Measurements from ENCODE around the gene PRKCH. TPM values are rescaled to one million over a fixed set of nuclear protein-coding genes. Genes with fewer than 3 reads are reported as not detected.
A peak's percentile ranks its signal among the peaks of the same experiment; 100 is the strongest.

The PRKCH gene
- polyA plus RNA-seq, 2 of the 4 experiments (the other 2 are of a cell fraction) = 10.0 to 10.2 TPM

DNA sequence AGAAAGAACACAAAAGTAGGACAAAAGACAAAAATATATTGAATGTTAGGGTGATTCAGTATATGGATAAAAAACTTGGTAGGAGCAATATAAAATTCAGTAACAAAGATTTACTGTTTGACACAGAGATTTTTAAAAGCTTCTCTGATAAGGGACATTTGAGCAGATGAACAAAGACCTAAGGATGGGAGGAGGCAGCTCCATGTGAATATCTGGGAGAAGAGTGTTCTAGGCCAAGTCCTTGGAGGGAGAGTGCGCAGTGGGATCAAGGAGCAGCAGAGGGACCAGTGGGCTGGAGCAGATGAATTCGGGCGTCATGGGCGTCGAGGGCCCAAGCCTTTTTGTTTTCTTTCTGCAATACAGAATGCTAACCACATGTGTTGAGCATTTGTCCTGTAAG, 174.4 kb downstream of the PRKCH start (continued):
- TF ChIP-seq KDM5A (IDR thresholded peaks at IDR 0.05) = no peak
- no peak for TF ChIP-seq CBX2 (IDR thresholded peaks at IDR 0.05; ENCODE audit: borderline replicate concordance, low read depth)
- no peak for TF ChIP-seq MAZ (IDR thresholded peaks at IDR 0.05; ENCODE audit: borderline replicate concordance, low read depth, low read length)
- TF ChIP-seq SREBF2 (IDR thresholded peaks at IDR 0.05) = no peak
- no peak for TF ChIP-seq HOXB5 (CRISPR knock-in tag; IDR thresholded peaks at IDR 0.05)
- no peak for TF ChIP-seq BHLHE40 (IDR thresholded peaks at IDR 0.05; ENCODE audit: low read depth, low read length)

DNA sequence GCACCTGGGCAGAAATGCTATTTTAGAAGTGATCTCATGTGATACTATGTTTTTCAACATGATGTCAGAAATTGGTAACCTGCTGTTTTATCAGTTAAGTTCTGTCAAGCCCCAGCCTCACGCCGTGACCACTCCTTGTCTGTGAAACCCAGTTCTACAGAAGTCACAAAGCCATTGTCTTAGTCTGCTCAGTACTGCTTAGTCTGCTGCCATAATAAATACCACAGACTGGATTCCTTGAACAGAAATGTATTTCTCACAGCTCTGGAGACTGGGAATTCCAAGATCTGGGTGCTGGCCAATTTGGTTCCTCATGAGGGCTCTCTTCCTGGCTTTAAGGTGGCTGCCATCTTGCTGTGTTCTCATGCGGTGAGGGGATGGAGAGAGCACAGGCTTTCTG, 176.9 kb downstream of the PRKCH start:
- FAIRE-seq (no peak), ATAC-seq (no peak; a peak in 1 of 6 replicates)

DNA sequence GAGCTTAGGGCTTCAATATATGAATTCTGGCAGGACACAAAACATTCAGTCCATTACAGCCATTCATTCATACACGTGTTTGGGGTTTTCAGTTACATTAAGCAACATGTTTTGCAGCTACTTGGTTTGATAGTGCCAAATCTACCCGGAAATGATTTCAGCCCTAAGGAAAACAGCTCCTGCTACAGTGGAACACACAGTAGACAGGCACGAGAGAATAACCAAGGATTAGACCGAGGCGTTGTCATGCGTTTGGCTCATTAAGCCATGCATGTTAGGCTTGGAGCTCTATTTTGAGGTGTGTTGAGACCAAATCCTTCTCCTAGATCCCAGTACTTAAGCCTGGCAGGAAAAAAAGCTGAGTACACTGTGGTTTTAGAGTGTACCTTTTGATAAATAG, 177.4 kb downstream of the PRKCH start:
- Histone ChIP-seq H3K4me2 (no peak overlapping the region), H3K4me3 (no peak overlapping the region), H3K9me3 (no peaks in the 10 kb centered on the region), H3K4me1 (peaks cover 16% of the 10 kb centered on the region), H3K27ac (peak overlapping the region; percentile 28 to 63; a peak in 3 of 6 replicates)
- WGBS (ENCODE audit: missing lambda C conversion rate) = 85% methylated on average over 6 of the region's 6 CpGs
- ChIA-PET POLR2A (no interaction called here), CTCF (interaction anchor here (1.2 kb wide), 1 partner anchor 13 kb away, joined by 3 read pairs; no protein-coding TSS in a partner anchor)
- DNase-seq (ENCODE audit: low read depth in 1 of 2, low spot score in 1 of 2) (no peak), ATAC-seq (no peak), FAIRE-seq (no peak)
- no peak for TF ChIP-seq JUNB (IDR thresholded peaks at IDR 0.05)
- no peak for TF ChIP-seq NFE2L2 (conservative IDR thresholded peaks at IDR 0.05; ENCODE audit: low read length)
- TF ChIP-seq, protein P1, sequence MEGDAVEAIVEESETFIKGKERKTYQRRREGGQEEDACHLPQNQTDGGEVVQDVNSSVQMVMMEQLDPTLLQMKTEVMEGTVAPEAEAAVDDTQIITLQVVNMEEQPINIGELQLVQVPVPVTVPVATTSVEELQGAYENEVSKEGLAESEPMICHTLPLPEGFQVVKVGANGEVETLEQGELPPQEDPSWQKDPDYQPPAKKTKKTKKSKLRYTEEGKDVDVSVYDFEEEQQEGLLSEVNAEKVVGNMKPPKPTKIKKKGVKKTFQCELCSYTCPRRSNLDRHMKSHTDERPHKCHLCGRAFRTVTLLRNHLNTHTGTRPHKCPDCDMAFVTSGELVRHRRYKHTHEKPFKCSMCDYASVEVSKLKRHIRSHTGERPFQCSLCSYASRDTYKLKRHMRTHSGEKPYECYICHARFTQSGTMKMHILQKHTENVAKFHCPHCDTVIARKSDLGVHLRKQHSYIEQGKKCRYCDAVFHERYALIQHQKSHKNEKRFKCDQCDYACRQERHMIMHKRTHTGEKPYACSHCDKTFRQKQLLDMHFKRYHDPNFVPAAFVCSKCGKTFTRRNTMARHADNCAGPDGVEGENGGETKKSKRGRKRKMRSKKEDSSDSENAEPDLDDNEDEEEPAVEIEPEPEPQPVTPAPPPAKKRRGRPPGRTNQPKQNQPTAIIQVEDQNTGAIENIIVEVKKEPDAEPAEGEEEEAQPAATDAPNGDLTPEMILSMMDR (IDR thresholded peaks at IDR 0.05) = no peak
- TF ChIP-seq POLR2AphosphoS2 (conservative IDR thresholded peaks at IDR 0.05; ENCODE audit: low read length) = no peak
- TF ChIP-seq ZSCAN20 (CRISPR knock-in tag; IDR thresholded peaks at IDR 0.05) = no peak
- TF ChIP-seq KDM5A (IDR thresholded peaks at IDR 0.05) = no peak
- no peak for TF ChIP-seq MAFK (IDR thresholded peaks at IDR 0.05; ENCODE audit: partially characterized antibody)
- TF ChIP-seq TP53 (CRISPR knock-in tag; IDR thresholded peaks at IDR 0.05) = no peak
- TF ChIP-seq ZFP36 (IDR thresholded peaks at IDR 0.05; ENCODE audit: borderline replicate concordance, partially characterized antibody) = no peak
- no peak for TF ChIP-seq FOSL2 (IDR thresholded peaks at IDR 0.05)
- no peak for TF ChIP-seq FOSL2 (CRISPR knock-in tag; IDR thresholded peaks at IDR 0.05)
- no peak for TF ChIP-seq JUN (IDR thresholded peaks at IDR 0.05)
- TF ChIP-seq MYC (IDR thresholded peaks at IDR 0.05; ENCODE audit: borderline replicate concordance, low read length) = no peak
- no peak for TF ChIP-seq NPAS2 (CRISPR knock-in tag; IDR thresholded peaks at IDR 0.05; ENCODE audit: borderline replicate concordance)
- TF ChIP-seq ESRRA (IDR thresholded peaks at IDR 0.05; ENCODE audit: borderline replicate concordance, low read length) = no peak
- TF ChIP-seq RNF2 (IDR thresholded peaks at IDR 0.05; ENCODE audit: borderline replicate concordance, low read depth) = no peak
- TF ChIP-seq HOXB13 (CRISPR knock-in tag; IDR thresholded peaks at IDR 0.05; ENCODE audit: low read depth) = no peak
- TF ChIP-seq, protein P2, sequence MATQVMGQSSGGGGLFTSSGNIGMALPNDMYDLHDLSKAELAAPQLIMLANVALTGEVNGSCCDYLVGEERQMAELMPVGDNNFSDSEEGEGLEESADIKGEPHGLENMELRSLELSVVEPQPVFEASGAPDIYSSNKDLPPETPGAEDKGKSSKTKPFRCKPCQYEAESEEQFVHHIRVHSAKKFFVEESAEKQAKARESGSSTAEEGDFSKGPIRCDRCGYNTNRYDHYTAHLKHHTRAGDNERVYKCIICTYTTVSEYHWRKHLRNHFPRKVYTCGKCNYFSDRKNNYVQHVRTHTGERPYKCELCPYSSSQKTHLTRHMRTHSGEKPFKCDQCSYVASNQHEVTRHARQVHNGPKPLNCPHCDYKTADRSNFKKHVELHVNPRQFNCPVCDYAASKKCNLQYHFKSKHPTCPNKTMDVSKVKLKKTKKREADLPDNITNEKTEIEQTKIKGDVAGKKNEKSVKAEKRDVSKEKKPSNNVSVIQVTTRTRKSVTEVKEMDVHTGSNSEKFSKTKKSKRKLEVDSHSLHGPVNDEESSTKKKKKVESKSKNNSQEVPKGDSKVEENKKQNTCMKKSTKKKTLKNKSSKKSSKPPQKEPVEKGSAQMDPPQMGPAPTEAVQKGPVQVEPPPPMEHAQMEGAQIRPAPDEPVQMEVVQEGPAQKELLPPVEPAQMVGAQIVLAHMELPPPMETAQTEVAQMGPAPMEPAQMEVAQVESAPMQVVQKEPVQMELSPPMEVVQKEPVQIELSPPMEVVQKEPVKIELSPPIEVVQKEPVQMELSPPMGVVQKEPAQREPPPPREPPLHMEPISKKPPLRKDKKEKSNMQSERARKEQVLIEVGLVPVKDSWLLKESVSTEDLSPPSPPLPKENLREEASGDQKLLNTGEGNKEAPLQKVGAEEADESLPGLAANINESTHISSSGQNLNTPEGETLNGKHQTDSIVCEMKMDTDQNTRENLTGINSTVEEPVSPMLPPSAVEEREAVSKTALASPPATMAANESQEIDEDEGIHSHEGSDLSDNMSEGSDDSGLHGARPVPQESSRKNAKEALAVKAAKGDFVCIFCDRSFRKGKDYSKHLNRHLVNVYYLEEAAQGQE (IDR thresholded peaks at IDR 0.05) = no peak
- TF ChIP-seq, protein P3, sequence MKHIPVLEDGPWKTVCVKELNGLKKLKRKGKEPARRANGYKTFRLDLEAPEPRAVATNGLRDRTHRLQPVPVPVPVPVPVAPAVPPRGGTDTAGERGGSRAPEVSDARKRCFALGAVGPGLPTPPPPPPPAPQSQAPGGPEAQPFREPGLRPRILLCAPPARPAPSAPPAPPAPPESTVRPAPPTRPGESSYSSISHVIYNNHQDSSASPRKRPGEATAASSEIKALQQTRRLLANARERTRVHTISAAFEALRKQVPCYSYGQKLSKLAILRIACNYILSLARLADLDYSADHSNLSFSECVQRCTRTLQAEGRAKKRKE (CRISPR knock-in tag; IDR thresholded peaks at IDR 0.05; ENCODE audit: low read depth) = no peak
- TF ChIP-seq BHLHE40 (IDR thresholded peaks at IDR 0.05; ENCODE audit: low read depth, low read length) = no peak

More for the DNA sequence above, 176.9 kb downstream of the PRKCH start:
- ChIA-PET POLR2A (no interaction called here), CTCF (interaction anchor here (1.2 kb wide), 1 partner anchor 14 kb away, joined by 3 read pairs; no protein-coding TSS in a partner anchor)
- H3K9me3 ChIP-seq = no peaks in the 10 kb centered on the region
- no peak for DNase-seq (ENCODE audit: low read depth in 1 of 2, low spot score in 1 of 2)
- no peak overlapping the region for H3K4me2 ChIP-seq
- peak overlapping the region; percentile 28 to 63; a peak in 3 of 6 replicates for H3K27ac ChIP-seq
- TF ChIP-seq, protein P4, sequence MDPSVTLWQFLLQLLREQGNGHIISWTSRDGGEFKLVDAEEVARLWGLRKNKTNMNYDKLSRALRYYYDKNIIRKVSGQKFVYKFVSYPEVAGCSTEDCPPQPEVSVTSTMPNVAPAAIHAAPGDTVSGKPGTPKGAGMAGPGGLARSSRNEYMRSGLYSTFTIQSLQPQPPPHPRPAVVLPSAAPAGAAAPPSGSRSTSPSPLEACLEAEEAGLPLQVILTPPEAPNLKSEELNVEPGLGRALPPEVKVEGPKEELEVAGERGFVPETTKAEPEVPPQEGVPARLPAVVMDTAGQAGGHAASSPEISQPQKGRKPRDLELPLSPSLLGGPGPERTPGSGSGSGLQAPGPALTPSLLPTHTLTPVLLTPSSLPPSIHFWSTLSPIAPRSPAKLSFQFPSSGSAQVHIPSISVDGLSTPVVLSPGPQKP (IDR thresholded peaks at IDR 0.05; ENCODE audit: low read depth, low read length) = no peak
- no peak for TF ChIP-seq NR3C1 (IDR thresholded peaks at IDR 0.05)
- no peak for TF ChIP-seq KDM1A (IDR thresholded peaks at IDR 0.05; ENCODE audit: low read depth)
- no peak for TF ChIP-seq EP300 (IDR thresholded peaks at IDR 0.05)
- no peak for TF ChIP-seq NFE2L2 (conservative IDR thresholded peaks at IDR 0.05; ENCODE audit: low read length)
- TF ChIP-seq GATA3 (IDR thresholded peaks at IDR 0.05; ENCODE audit: borderline replicate concordance) = no peak
- TF ChIP-seq HOXB13 (CRISPR knock-in tag; IDR thresholded peaks at IDR 0.05; ENCODE audit: low read depth) = no peak
- TF ChIP-seq HOXB5 (CRISPR knock-in tag; IDR thresholded peaks at IDR 0.05) = no peak
- no peak for TF ChIP-seq FOSB (CRISPR knock-in tag; IDR thresholded peaks at IDR 0.05)
- TF ChIP-seq KDM5A (IDR thresholded peaks at IDR 0.05) = no peak
- TF ChIP-seq MAZ (IDR thresholded peaks at IDR 0.05; ENCODE audit: borderline replicate concordance, low read depth, low read length) = no peak
- no peak for TF ChIP-seq JUN (IDR thresholded peaks at IDR 0.05)
- no peak for TF ChIP-seq ZFP36 (IDR thresholded peaks at IDR 0.05; ENCODE audit: borderline replicate concordance, partially characterized antibody)
- no peak for TF ChIP-seq CHD4 (IDR thresholded peaks at IDR 0.05; ENCODE audit: borderline replicate concordance)
- TF ChIP-seq FOXS1 (CRISPR knock-in tag; IDR thresholded peaks at IDR 0.05) = no peak
- no peak for TF ChIP-seq TP53 (CRISPR knock-in tag; IDR thresholded peaks at IDR 0.05)
- H3K4me3 ChIP-seq = no peak overlapping the region
- H3K4me1 ChIP-seq = peaks cover 17% of the 10 kb centered on the region
- 77% methylated on average over 3 of the region's 3 CpGs for WGBS (ENCODE audit: missing lambda C conversion rate)

Data from A549 (cell line).